HEK293 (cell line): Measurements from ENCODE around the gene SP4.

Source experiments
- FEZF1 ChIP-seq: fragments of 450-650 bp; formaldehyde crosslinking; IDR thresholded peaks from 2 replicates; pipeline ENCODE4 v1.5.1; 2016; ENCODE audit warnings: missing biosample characterization, missing genetic modification characterization
- PBX3 ChIP-seq: sonication (generic); formaldehyde crosslinking; IDR thresholded peaks from 2 replicates; pipeline ENCODE4 v1.8.1; 2022; ENCODE audit warnings: mild to moderate bottlenecking, moderate library complexity, missing genetic modification reagents
- REST ChIP-seq: fragments of 450-650 bp; formaldehyde crosslinking; IDR thresholded peaks from 2 replicates; pipeline ENCODE4 v1.5.1; 2016; ENCODE audit warnings: missing biosample characterization, missing genetic modification characterization
- ZBTB26 ChIP-seq: fragments of 450-650 bp; formaldehyde crosslinking; optimal IDR thresholded peaks from 2 replicates; pipeline ENCODE3; 2016; ENCODE audit warnings: missing biosample characterization, mild to moderate bottlenecking, missing genetic modification characterization
- ZFP3 ChIP-seq: fragments of 450-650 bp; formaldehyde crosslinking; IDR thresholded peaks from 2 replicates; pipeline ENCODE4 v1.5.1; 2016; ENCODE audit warnings: low read depth, missing biosample characterization, missing genetic modification characterization
- ZNF19 ChIP-seq: fragments of 450-650 bp; formaldehyde crosslinking; IDR thresholded peaks from 2 replicates; pipeline ENCODE4; 2016; ENCODE audit warnings: missing biosample characterization, missing genetic modification characterization, low read depth
- ZNF24 ChIP-seq: fragments of 450-650 bp; formaldehyde crosslinking; IDR thresholded peaks from 2 replicates; pipeline ENCODE4 v1.5.1; 2016; ENCODE audit warnings: missing biosample characterization, missing genetic modification characterization
- ZNF280D ChIP-seq: fragments of 450-650 bp; formaldehyde crosslinking; IDR thresholded peaks from 2 replicates; pipeline ENCODE4 v1.5.1; 2016; ENCODE audit warnings: missing biosample characterization, missing genetic modification characterization
- ZNF48 ChIP-seq: fragments of 450-650 bp; formaldehyde crosslinking; IDR thresholded peaks from 2 replicates; pipeline ENCODE4 v1.5.1; 2016; ENCODE audit warnings: missing biosample characterization, missing genetic modification characterization
- ZNF626 ChIP-seq: fragments of 450-650 bp; sonication (Bioruptor Pico); formaldehyde crosslinking; IDR thresholded peaks from 2 replicates; pipeline ENCODE4 v1.5.1; 2018; ENCODE audit warnings: missing biosample characterization, missing genetic modification characterization, inconsistent platforms
- ZNF791 ChIP-seq: fragments of 450-650 bp; formaldehyde crosslinking; IDR thresholded peaks from 2 replicates; pipeline ENCODE4 v1.5.1; 2016; ENCODE audit warnings: missing biosample characterization, missing genetic modification characterization
- ZNF830 ChIP-seq: fragments of 450-650 bp; IDR thresholded peaks from 2 replicates; pipeline ENCODE4 v1.5.0; 2018; ENCODE audit warnings: missing biosample characterization, missing genetic modification characterization, low read depth, mild to moderate bottlenecking, moderate library complexity
- TF ChIP-seq, protein P1 (sequence below): fragments of 450-650 bp; formaldehyde crosslinking; IDR thresholded peaks from 2 replicates; pipeline ENCODE4 v1.5.1; 2016; ENCODE audit warnings: missing biosample characterization, missing genetic modification characterization
- TF ChIP-seq, protein P2 (sequence below): fragments of 450-650 bp; IDR thresholded peaks from 2 replicates; pipeline ENCODE4 v1.5.1; 2018; ENCODE audit warnings: missing biosample characterization, missing genetic modification characterization

DNA sequence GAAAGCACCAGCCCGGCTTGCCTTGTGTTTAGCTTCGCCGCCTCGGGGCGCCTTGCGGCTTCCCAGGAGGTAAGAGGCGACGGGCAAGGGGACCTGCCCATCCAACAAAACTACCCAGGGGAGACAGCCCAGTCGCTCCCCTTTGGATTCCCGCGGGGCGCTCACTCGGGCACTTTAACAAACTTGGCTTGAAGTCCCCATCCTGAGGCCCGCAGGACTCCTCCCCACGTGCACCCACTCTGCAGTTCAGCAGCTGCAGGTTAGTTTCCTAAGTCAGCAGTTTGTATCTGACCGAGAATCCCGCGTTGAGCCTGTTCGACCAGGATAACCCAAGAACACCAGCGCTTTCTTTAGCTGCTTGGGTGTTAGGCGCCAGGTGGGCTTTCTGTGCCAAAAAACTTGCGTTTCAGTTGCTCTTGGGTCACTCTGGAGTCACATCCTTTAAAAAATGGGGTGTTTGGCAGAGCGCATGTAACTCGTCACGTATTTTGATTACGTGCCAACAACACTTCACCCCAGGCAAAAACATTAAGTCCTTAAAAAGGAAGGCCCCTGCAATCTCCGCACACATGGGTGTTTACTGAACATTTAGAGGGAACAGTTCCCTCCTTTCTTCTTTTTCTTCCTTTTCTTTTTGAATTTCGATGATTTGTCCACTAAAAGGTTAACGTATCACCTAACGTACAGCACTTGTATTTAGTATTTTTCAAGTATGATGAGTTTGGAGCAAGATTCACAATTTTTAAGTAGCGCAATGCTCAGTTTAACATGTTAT is 115.8 kb downstream of the SP4 start:
- TF ChIP-seq ZFP3 (tag by site-specific recombination) = no peak
- no peak for TF ChIP-seq ZNF626 (tag by site-specific recombination)
- no peak for TF ChIP-seq ZNF830 (tag by site-specific recombination)
- TF ChIP-seq, protein P1, sequence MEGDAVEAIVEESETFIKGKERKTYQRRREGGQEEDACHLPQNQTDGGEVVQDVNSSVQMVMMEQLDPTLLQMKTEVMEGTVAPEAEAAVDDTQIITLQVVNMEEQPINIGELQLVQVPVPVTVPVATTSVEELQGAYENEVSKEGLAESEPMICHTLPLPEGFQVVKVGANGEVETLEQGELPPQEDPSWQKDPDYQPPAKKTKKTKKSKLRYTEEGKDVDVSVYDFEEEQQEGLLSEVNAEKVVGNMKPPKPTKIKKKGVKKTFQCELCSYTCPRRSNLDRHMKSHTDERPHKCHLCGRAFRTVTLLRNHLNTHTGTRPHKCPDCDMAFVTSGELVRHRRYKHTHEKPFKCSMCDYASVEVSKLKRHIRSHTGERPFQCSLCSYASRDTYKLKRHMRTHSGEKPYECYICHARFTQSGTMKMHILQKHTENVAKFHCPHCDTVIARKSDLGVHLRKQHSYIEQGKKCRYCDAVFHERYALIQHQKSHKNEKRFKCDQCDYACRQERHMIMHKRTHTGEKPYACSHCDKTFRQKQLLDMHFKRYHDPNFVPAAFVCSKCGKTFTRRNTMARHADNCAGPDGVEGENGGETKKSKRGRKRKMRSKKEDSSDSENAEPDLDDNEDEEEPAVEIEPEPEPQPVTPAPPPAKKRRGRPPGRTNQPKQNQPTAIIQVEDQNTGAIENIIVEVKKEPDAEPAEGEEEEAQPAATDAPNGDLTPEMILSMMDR = no peak
- no peak for TF ChIP-seq ZNF791 (tag by site-specific recombination)
- TF ChIP-seq PBX3 (CRISPR knock-in tag) = no peak
- TF ChIP-seq ZNF48 (tag by site-specific recombination) = no peak
- TF ChIP-seq ZBTB26 (tag by site-specific recombination) = no peak
- no peak for TF ChIP-seq ZNF24 (tag by site-specific recombination)
- TF ChIP-seq, protein P2, sequence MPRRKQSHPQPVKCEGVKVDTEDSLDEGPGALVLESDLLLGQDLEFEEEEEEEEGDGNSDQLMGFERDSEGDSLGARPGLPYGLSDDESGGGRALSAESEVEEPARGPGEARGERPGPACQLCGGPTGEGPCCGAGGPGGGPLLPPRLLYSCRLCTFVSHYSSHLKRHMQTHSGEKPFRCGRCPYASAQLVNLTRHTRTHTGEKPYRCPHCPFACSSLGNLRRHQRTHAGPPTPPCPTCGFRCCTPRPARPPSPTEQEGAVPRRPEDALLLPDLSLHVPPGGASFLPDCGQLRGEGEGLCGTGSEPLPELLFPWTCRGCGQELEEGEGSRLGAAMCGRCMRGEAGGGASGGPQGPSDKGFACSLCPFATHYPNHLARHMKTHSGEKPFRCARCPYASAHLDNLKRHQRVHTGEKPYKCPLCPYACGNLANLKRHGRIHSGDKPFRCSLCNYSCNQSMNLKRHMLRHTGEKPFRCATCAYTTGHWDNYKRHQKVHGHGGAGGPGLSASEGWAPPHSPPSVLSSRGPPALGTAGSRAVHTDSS (tag by site-specific recombination) = no peak
- TF ChIP-seq REST = no peak
- no peak for TF ChIP-seq FEZF1 (tag by site-specific recombination)
- TF ChIP-seq ZNF280D (tag by site-specific recombination) = no peak
- no peak for TF ChIP-seq ZNF19 (tag by site-specific recombination)
